ENCODE measurements around the gene GPS1.

Gene GPS1

GRCh38 chr17:82059272-82060000, 7.7 kb downstream of the GPS1 start:
- no peak for DNase-seq (ENCODE audit: low read depth)

- DNase-seq (ENCODE audit: low read depth) = no peak
Observed at GRCh38 chr17:82060001-82060380, 8.3 kb downstream of the GPS1 start.

GRCh38 chr17:82060614-82061013, 8.9 kb downstream of the GPS1 start:
- DNase-seq (ENCODE audit: low read depth) = no peak

GRCh38 chr17:82061047-82061925, 9.6 kb downstream of the GPS1 start:
- DNase-seq (ENCODE audit: low read depth) = no peak

- DNase-seq (ENCODE audit: low read depth) = no peak
Observed at GRCh38 chr17:82062076-82062983, 10.6 kb downstream of the GPS1 start.

- no peak for DNase-seq (ENCODE audit: low read depth)
Observed at GRCh38 chr17:82062984-82063368, 11.3 kb downstream of the GPS1 start.

GRCh38 chr17:82063424-82064415, 12.0 kb downstream of the GPS1 start:
- no peak for DNase-seq (ENCODE audit: low read depth)

- no peak for DNase-seq (ENCODE audit: low read depth)
Observed at GRCh38 chr17:82064433-82065192, 12.9 kb downstream of the GPS1 start.

- peak; percentile 55 for DNase-seq (ENCODE audit: low read depth)
Observed at GRCh38 chr17:82065193-82065637, 13.5 kb downstream of the GPS1 start.

GRCh38 chr17:82065638-82066303, 14.1 kb downstream of the GPS1 start, which contains the start of gene DUS1L:
Gene DUS1L, minus strand, starts transcription at chr17:82065804. Its CDS starts 745 bp downstream, at chr17:82065059.
- DNase-seq (ENCODE audit: low read depth) = peak; percentile 48

GRCh38 chr17:82070611-82071010, 18.9 kb downstream of the GPS1 start:
- no peak for DNase-seq (ENCODE audit: low read depth)

- no peak for DNase-seq (ENCODE audit: low read depth)
Observed at GRCh38 chr17:82072827-82073226, 21.1 kb downstream of the GPS1 start.

- no peak for DNase-seq (ENCODE audit: low read depth)
Observed at GRCh38 chr17:82073446-82073845, 21.7 kb downstream of the GPS1 start.

GRCh38 chr17:82076018-82076784, 24.5 kb downstream of the GPS1 start:
- DNase-seq (ENCODE audit: low read depth) = no peak

- DNase-seq (ENCODE audit: low read depth) = no peak
Observed at GRCh38 chr17:82076785-82077591, 25.3 kb downstream of the GPS1 start.

GRCh38 chr17:82077617-82078358, 26.1 kb downstream of the GPS1 start:
- DNase-seq (ENCODE audit: low read depth) = no peak

GRCh38 chr17:82078433-82078832, 26.7 kb downstream of the GPS1 start:
- DNase-seq (ENCODE audit: low read depth) = no peak

Data from EH (cell line).